SIG-M5 (cell line): ENCODE data around the gene CAMK2D.
A peak's percentile ranks its signal among the peaks of the same experiment; 100 is the strongest.

Source experiments
- DNase-seq: peaks from one replicate; lab custom pipeline; 2025; lab: John Stamatoyannopoulos, UW

Gene CAMK2D

GRCh38 chr4:113762186-113763028 lies 869 bp upstream of the CAMK2D start:
- peak; percentile 88 for DNase-seq

- no peak for DNase-seq
Observed at GRCh38 chr4:113760795-113761619, 531 bp downstream of the CAMK2D start.

- no peak for DNase-seq
Observed at GRCh38 chr4:113760094-113760794, 1.3 kb downstream of the CAMK2D start.

- no peak for DNase-seq
Observed at GRCh38 chr4:113759696-113760093, 1.8 kb downstream of the CAMK2D start.

- no peak for DNase-seq
Observed at GRCh38 chr4:113758372-113758771, 3.2 kb downstream of the CAMK2D start.

GRCh38 chr4:113757486-113757885 lies 4.1 kb downstream of the CAMK2D start:
- DNase-seq, result no peak

GRCh38 chr4:113756005-113756410 lies 5.5 kb downstream of the CAMK2D start:
- DNase-seq, result no peak

- DNase-seq, result no peak
Observed at GRCh38 chr4:113750734-113751133, 10.8 kb downstream of the CAMK2D start.

- no peak for DNase-seq
Observed at GRCh38 chr4:113750296-113750695, 11.2 kb downstream of the CAMK2D start.

GRCh38 chr4:113749178-113749577 lies 12.4 kb downstream of the CAMK2D start:
- no peak for DNase-seq

GRCh38 chr4:113747949-113748348 lies 13.6 kb downstream of the CAMK2D start:
- no peak for DNase-seq

- DNase-seq, result no peak
Observed at GRCh38 chr4:113745711-113746110, 15.8 kb downstream of the CAMK2D start.

GRCh38 chr4:113744667-113745240 lies 16.8 kb downstream of the CAMK2D start:
- DNase-seq, result no peak

GRCh38 chr4:113743690-113744089 lies 17.8 kb downstream of the CAMK2D start:
- DNase-seq, result no peak

- DNase-seq, result no peak
Observed at GRCh38 chr4:113742643-113743042, 18.9 kb downstream of the CAMK2D start.

- DNase-seq, result no peak
Observed at GRCh38 chr4:113741956-113742355, 19.6 kb downstream of the CAMK2D start.

GRCh38 chr4:113740857-113741379 lies 20.6 kb downstream of the CAMK2D start:
- DNase-seq, result no peak

GRCh38 chr4:113739197-113739596 lies 22.3 kb downstream of the CAMK2D start:
- DNase-seq, result no peak

GRCh38 chr4:113738251-113738650 lies 23.3 kb downstream of the CAMK2D start:
- no peak for DNase-seq

- DNase-seq, result no peak
Observed at GRCh38 chr4:113733685-113734084, 27.9 kb downstream of the CAMK2D start.

- DNase-seq, result no peak
Observed at GRCh38 chr4:113732967-113733527, 28.5 kb downstream of the CAMK2D start.
